ENCODE data around the gene COG2.

Gene COG2

DNA sequence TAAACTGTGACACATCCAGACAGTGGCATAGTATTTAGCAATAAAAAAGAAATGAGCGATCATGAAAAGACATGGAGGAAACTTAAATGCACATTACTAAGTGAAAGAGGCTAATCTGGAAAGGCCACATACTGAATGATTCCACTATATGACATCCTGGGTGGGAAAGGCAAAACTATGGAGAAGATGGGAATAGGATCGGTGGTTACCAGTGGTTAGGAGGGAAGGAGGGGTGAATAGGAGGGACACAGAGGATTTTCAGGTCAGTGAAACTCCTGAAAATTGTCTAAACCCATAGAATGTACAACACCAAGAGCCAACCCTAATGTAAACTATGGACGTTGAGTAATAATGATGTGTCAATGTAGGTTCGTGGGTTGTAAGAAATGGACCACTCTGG lies 57.9 kb downstream of the COG2 start:
- no peaks in the 10 kb centered on the region for H3K36me3 ChIP-seq (ENCODE audit: low read depth)
- H3K27ac ChIP-seq (ENCODE audit: poor library complexity, severe bottlenecking), result no peak overlapping the region
- ATAC-seq (ENCODE audit: low read depth), result no peak
- H3K9me3 ChIP-seq (ENCODE audit: severe bottlenecking), result no peaks in the 10 kb centered on the region
- no peak overlapping the region for H3K4me3 ChIP-seq (ENCODE audit: severe bottlenecking)
- H3K4me1 ChIP-seq (ENCODE audit: insufficient read depth, poor library complexity, severe bottlenecking), result no peaks in the 10 kb centered on the region
- no peaks in the 10 kb centered on the region for H3K27me3 ChIP-seq (ENCODE audit: insufficient read depth, poor library complexity, severe bottlenecking)
- no peak for DNase-seq (ENCODE audit: low spot score)
- TF ChIP-seq CTCF (IDR thresholded peaks at IDR 0.05; ENCODE audit: poor library complexity, severe bottlenecking), result no peak

- Histone ChIP-seq H3K9me3 (ENCODE audit: severe bottlenecking) (no peaks in the 10 kb centered on the region), H3K36me3 (ENCODE audit: low read depth) (no peaks in the 10 kb centered on the region), H3K27me3 (ENCODE audit: insufficient read depth, poor library complexity, severe bottlenecking) (no peaks in the 10 kb centered on the region), H3K4me1 (ENCODE audit: insufficient read depth, poor library complexity, severe bottlenecking) (no peaks in the 10 kb centered on the region), H3K27ac (ENCODE audit: poor library complexity, severe bottlenecking) (no peak overlapping the region), H3K4me3 (ENCODE audit: severe bottlenecking) (no peak overlapping the region)
- ATAC-seq (ENCODE audit: low read depth), result no peak
- TF ChIP-seq CTCF (IDR thresholded peaks at IDR 0.05; ENCODE audit: poor library complexity, severe bottlenecking), result no peak
- DNase-seq (ENCODE audit: low spot score), result no peak
Measured at GRCh38 chr1:230701434-230701833, 59.2 kb downstream of the COG2 start.

- Histone ChIP-seq H3K4me1 (ENCODE audit: insufficient read depth, poor library complexity, severe bottlenecking) (no peaks in the 10 kb centered on the region), H3K27me3 (ENCODE audit: insufficient read depth, poor library complexity, severe bottlenecking) (no peaks in the 10 kb centered on the region), H3K36me3 (ENCODE audit: low read depth) (no peaks in the 10 kb centered on the region), H3K27ac (ENCODE audit: poor library complexity, severe bottlenecking) (no peak overlapping the region), H3K4me3 (ENCODE audit: severe bottlenecking) (no peak overlapping the region), H3K9me3 (ENCODE audit: severe bottlenecking) (no peaks in the 10 kb centered on the region)
- no peak for ATAC-seq (ENCODE audit: low read depth)
- no peak for TF ChIP-seq CTCF (IDR thresholded peaks at IDR 0.05; ENCODE audit: poor library complexity, severe bottlenecking)
- no peak for DNase-seq (ENCODE audit: low spot score)
Measured at GRCh38 chr1:230701895-230702768, 59.9 kb downstream of the COG2 start.

DNA sequence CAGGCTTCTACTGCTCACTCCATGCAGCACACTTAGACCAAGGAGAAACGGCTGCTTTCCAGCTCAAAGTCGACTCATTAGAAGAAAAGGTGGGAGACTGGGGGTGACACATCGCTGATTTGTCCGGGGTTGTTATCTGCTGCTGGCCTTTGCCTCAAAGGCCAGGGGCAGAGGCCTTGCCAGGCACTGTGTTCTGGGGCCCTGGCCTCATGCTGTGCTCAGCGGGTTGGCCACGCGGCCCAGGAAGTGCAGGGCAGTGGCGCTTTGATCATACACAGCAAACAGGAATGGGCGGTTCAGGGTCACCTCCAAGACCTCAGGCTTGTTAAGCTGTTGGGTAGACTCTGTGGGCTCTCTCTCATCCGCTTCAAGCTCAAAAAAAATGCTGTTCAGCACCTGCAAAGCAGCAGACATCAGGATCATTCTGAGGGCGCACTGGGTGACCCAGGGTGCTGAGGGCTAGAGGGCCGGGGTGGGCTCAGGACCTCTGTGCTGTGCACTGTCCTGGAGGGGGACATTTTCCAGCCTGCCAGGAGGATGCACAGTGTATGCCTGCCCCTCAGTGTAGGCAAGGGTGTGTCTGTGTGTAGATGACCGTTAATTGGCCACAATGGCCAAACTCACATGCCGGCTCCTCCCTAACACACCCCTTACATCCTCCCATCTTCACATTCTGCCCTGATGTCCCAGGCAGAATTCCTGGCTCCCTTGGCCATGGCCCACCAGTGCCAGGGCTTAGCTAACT lies 60.8 kb downstream of the COG2 start:
- Histone ChIP-seq H3K27ac (ENCODE audit: poor library complexity, severe bottlenecking) (no peak overlapping the region), H3K9me3 (ENCODE audit: severe bottlenecking) (no peaks in the 10 kb centered on the region), H3K36me3 (ENCODE audit: low read depth) (no peaks in the 10 kb centered on the region), H3K27me3 (ENCODE audit: insufficient read depth, poor library complexity, severe bottlenecking) (no peaks in the 10 kb centered on the region), H3K4me1 (ENCODE audit: insufficient read depth, poor library complexity, severe bottlenecking) (no peaks in the 10 kb centered on the region), H3K4me3 (ENCODE audit: severe bottlenecking) (no peak overlapping the region)
- TF ChIP-seq CTCF (IDR thresholded peaks at IDR 0.05; ENCODE audit: poor library complexity, severe bottlenecking), result no peak
- DNase-seq (ENCODE audit: low spot score) (no peak), ATAC-seq (ENCODE audit: low read depth) (no peak)
